Cardiac muscle cell (in vitro differentiated cells and primary cell): ENCODE data around the gene DEPDC4. TPM values are rescaled to one million over a fixed set of nuclear protein-coding genes. Genes with fewer than 3 reads are reported as not detected.
"Not testable (repeated sequence)": the region's sequence is repeated elsewhere in the genome, so short reads cannot be mapped to it uniquely, and the experiment has no call there.

Experiments
- DNase-seq, 2 donors: peaks; one replicate each; pipeline versions ENCODE4 v3.0.0 to v3.0.0-alpha.2; 2010 to 2017; ENCODE audit warnings: low read depth in 1 of 2, low spot score in 1 of 2
- H3K27ac ChIP-seq: fragments of 200-600 bp; sonication (generic); 2 replicates; pipeline ENCODE4 v1.5.1; 2016
- H3K27me3 ChIP-seq: fragments of 200-600 bp; sonication (generic); 2 replicates; pipeline ENCODE4 v1.6.0; 2016; ENCODE audit warnings: control low read depth
- H3K36me3 ChIP-seq: fragments of 200-600 bp; sonication (generic); 2 replicates; pipeline ENCODE4 v1.5.1; 2016; ENCODE audit warnings: control low read depth
- H3K4me1 ChIP-seq: fragments of 200-600 bp; sonication (generic); 2 replicates; pipeline ENCODE4 v1.8.1; 2017; ENCODE audit warnings: low read depth, mild to moderate bottlenecking, mixed run types
- H3K4me3 ChIP-seq: fragments of 200-600 bp; sonication (generic); 2 replicates; pipeline ENCODE4 v1.5.1; 2016; ENCODE audit warnings: mild to moderate bottlenecking
- H3K9me3 ChIP-seq: fragments of 200-600 bp; sonication (generic); 2 replicates; pipeline ENCODE4 v1.5.1; 2017; ENCODE audit warnings: low read depth, mild to moderate bottlenecking, control low read depth
- CTCF ChIP-seq: IDR thresholded peaks from 2 replicates; pipeline ENCODE4 v1.5.1; 2012; ENCODE audit warnings: low read depth, mild to moderate bottlenecking, low read length
- polyA plus RNA-seq: library from polyadenylated mRNA; unstranded; fragments of >200 nt; fragmentation: Nextera tagmentation; extraction: Ambion mirVana; gene quantifications from 2 replicates; pipeline ENCODE4 v1.2.1, GENCODE V29; 2016
- total RNA-seq: library from RNA; depleted of rRNA; stranded (reverse); fragments of >200 nt; gene quantifications from 2 replicates; pipeline ENCODE4 v1.2.3, GENCODE V29; 2016

The DEPDC4 gene
- total and polyA plus RNA-seq, 2 experiments from 2014 or later = 1.5 to 5.4 TPM

- no peak for DNase-seq
- no peak for TF ChIP-seq CTCF
- H3K4me3 ChIP-seq = no peak overlapping the region
- no peaks in the 10 kb centered on the region for H3K4me1 ChIP-seq
- no peak overlapping the region for H3K27ac ChIP-seq
- H3K27me3 ChIP-seq = no peaks in the 10 kb centered on the region
- H3K9me3 ChIP-seq = no peaks in the 10 kb centered on the region
- peaks cover 3% of the 10 kb centered on the region for H3K36me3 ChIP-seq
These were observed 37.0 kb downstream of the DEPDC4 start for GRCh38 chr12:100229876-100230275.

GRCh38 chr12:100229036-100229635 lies 37.7 kb downstream of the DEPDC4 start:
- no peaks in the 10 kb centered on the region for H3K4me1 ChIP-seq
- no peak overlapping the region for H3K27ac ChIP-seq
- no peak for TF ChIP-seq CTCF
- H3K36me3 ChIP-seq = peaks cover 10% of the 10 kb centered on the region
- DNase-seq = peak in 1 of 2 donors; percentile 25
- no peaks in the 10 kb centered on the region for H3K27me3 ChIP-seq
- no peaks in the 10 kb centered on the region for H3K9me3 ChIP-seq
- no peak overlapping the region for H3K4me3 ChIP-seq

GRCh38 chr12:100225491-100225890 lies 41.4 kb downstream of the DEPDC4 start:
- no peak for TF ChIP-seq CTCF

GRCh38 chr12:100222173-100222572 lies 44.7 kb downstream of the DEPDC4 start:
- peaks cover 48% of the 10 kb centered on the region for H3K36me3 ChIP-seq
- DNase-seq, H3K27me3 ChIP-seq: not testable (repeated sequence)

More at GRCh38 chr12:100225491-100225890, 41.4 kb downstream of the DEPDC4 start:
- peaks cover 21% of the 10 kb centered on the region for H3K36me3 ChIP-seq
- no peak overlapping the region for H3K4me3 ChIP-seq
- no peaks in the 10 kb centered on the region for H3K27me3 ChIP-seq
- no peak for DNase-seq
- no peak overlapping the region for H3K27ac ChIP-seq
- H3K9me3 ChIP-seq = no peaks in the 10 kb centered on the region
- H3K4me1 ChIP-seq = no peaks in the 10 kb centered on the region

GRCh38 chr12:100221523-100221922 lies 45.4 kb downstream of the DEPDC4 start:
- DNase-seq = no peak
- peaks cover 48% of the 10 kb centered on the region for H3K36me3 ChIP-seq
- no peaks in the 10 kb centered on the region for H3K9me3 ChIP-seq
- H3K27ac ChIP-seq = no peak overlapping the region
- H3K27me3 ChIP-seq = no peaks in the 10 kb centered on the region
- H3K4me1 ChIP-seq = no peaks in the 10 kb centered on the region
- TF ChIP-seq CTCF = no peak
- H3K4me3 ChIP-seq = no peak overlapping the region

More at GRCh38 chr12:100222173-100222572, 44.7 kb downstream of the DEPDC4 start:
- H3K4me3 ChIP-seq, H3K4me1 ChIP-seq, H3K9me3 ChIP-seq, H3K27ac ChIP-seq: not testable (repeated sequence)

GRCh38 chr12:100219328-100220109 lies 47.4 kb downstream of the DEPDC4 start:
- H3K4me3 ChIP-seq = no peak overlapping the region
- H3K27ac ChIP-seq = no peak overlapping the region
- no peaks in the 10 kb centered on the region for H3K9me3 ChIP-seq
- no peaks in the 10 kb centered on the region for H3K4me1 ChIP-seq
- H3K36me3 ChIP-seq = peaks cover 47% of the 10 kb centered on the region
- no peak for TF ChIP-seq CTCF
- no peaks in the 10 kb centered on the region for H3K27me3 ChIP-seq
- DNase-seq = no peak
